AG09319 (cell line): ENCODE results near the gene FMC1.
A peak's percentile ranks its signal among the peaks of the same experiment; 100 is the strongest.
"Not testable (repeated sequence)": the region's sequence is repeated elsewhere in the genome, so short reads cannot be mapped to it uniquely, and the experiment has no call there.

ENCODE experiments used
- DNase-seq: peaks from one replicate; pipeline ENCODE4 v3.0.0-alpha.2; 2010; ENCODE audit warnings: low read depth; ENCODE audit errors: extremely low read depth
- CTCF ChIP-seq: IDR thresholded peaks from 2 replicates; pipeline ENCODE4 v1.5.1; 2011; ENCODE audit warnings: low read depth, mild to moderate bottlenecking, inconsistent platforms, low read length, moderate library complexity

FMC1 gene

GRCh38 chr7:139300390-139300789 lies 40.7 kb upstream of the FMC1 start:
- DNase-seq = no peak
- TF ChIP-seq CTCF = no peak

GRCh38 chr7:139304517-139304916 lies 36.6 kb upstream of the FMC1 start:
- DNase-seq = no peak
- TF ChIP-seq CTCF = no peak

GRCh38 chr7:139317939-139318505 lies 23.1 kb upstream of the FMC1 start:
- TF ChIP-seq CTCF = no peak
- DNase-seq = no peak

- DNase-seq = no peak
- peak; percentile 23 for TF ChIP-seq CTCF
Measured at GRCh38 chr7:139321071-139321745, 19.9 kb upstream of the FMC1 start.

- DNase-seq = not testable (repeated sequence)
Measured at GRCh38 chr7:139324709-139325108, 16.4 kb upstream of the FMC1 start.

- DNase-seq = peak; percentile 59
- TF ChIP-seq CTCF = no peak
Measured at GRCh38 chr7:139328375-139328774, 12.8 kb upstream of the FMC1 start.

- DNase-seq = no peak
Measured at GRCh38 chr7:139329119-139329518, 12.0 kb upstream of the FMC1 start.

More at GRCh38 chr7:139329119-139329518, 12.0 kb upstream of the FMC1 start:
- TF ChIP-seq CTCF = no peak
